Suppressor macrophage treated with lipopolysaccharide for 4 hours (primary cell): ENCODE results near the gene RALGDS.

Experiments
- DNase-seq: peaks from one replicate; pipeline ENCODE4 v3.0.0-alpha.2; 2020

The RALGDS gene

DNA sequence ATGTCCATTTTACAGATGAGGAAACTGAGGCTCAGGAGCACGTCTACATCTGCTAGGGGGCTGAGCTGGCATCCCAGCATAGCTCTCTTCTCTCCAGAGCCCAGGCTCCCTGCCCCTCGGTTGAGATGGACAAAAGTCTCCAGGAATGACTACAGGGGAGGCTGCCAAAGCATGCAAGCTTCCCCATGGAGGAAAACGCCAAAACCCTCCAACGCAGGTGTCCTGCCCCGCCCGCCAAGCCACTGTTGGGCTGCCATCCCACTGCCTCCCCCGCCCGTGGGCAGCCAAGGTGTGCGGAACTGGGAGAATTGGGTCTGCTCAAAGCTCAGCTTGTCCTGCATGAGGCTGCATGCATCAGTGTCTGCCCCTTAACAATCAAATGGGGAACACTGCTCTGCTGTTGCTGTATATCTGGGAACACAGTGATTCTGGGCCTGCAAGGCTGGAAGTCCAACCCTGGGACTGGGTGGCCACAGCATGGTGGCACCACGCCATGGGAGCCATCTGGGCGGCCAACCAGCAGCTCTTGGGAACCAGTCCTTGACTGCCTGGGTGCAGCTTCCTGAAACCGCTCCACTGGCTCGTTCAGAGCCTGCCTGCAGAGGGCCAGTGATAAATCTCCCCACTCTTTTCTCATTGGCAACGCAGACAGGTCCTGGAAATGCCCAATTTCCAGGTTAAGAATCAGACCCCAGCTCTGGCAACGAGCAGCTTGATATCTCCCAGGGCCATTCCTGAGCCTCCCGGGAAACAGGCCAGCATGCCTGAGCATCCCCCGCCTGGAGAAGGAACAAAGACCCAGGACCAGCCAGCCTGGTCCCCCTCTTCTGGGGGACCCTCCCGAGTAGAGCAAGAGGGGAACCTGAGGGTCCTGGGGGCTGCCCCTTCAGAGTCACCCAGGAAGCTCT lies 3.5 kb downstream of the RALGDS start:
- no peak for DNase-seq

DNA sequence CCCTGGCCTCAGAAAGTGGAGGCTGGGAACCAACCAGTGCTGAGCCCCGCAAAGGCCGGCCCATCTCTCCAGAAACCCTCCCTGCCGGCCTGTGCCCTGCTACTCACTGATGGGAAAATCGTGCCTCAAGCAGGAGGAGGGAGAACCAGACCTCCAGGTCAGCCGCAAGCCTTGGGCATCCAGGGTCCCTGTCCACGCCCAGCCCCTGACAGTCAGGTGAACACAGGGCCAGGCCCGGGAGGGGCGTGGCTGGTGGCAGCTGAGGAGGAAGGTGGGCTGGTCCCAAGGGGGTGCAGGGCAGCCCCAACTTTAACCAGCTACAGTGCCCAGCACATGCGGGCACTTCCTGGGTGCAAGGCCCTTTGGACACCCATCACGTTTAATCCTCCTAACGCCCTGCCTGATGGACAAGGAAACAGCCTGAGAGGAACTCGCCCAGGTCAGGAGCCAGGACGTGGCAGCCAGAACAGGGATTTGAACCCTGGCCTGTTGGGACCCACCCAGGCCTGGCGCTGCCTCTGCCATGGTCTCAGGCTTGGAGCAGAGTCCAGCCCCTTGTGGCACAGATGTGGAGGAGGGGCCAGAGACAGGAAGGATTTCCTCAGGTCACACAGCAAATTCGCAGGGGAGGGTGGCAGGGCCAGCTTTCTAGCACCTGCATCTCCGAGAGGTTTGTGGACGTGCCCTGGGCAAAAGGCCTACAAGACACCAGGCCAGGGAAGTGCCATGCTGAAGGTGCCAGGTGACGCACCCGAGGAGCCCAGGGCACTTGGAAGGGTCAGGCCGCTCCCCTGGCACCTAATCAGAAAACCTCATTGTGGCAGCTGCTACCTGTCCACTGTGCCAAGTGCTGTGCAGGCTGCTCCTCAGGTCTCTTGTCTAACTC lies 4.5 kb downstream of the RALGDS start:
- no peak for DNase-seq

DNA sequence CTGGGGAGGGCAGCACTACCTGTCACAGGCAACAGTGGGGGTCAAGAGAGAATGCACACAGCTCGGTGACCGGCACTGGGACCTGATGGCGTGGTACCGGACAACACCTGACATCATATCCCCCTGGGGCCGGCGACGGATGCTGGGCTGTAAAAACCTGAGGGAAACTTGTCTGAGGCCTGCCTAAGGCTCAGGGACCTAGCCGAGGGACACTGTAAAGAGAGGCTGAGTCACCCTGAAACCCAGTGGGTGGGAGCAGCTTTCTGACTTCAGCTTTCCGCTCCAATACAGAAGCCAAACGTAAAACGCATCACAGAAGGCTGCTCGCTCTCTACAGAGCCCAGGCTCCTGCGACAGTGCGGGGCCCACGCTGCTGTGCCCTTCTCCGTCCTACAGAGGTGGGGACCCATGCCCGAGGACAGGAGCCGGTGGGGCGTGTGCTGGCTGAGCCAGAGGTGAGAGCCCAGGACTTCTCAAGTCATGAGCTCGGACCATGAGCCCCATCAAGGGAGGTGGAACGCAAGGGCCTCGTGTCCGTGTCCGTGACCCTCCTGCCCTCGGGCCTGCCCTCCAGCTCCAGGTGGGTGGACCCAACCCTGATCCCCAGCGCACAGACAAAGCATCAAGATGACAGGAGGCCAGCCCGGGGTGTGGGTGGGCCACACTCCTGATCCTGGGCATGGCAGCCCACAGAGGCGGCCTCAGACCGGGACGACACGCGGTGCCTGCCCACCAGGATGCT lies 5.3 kb downstream of the RALGDS start:
- DNase-seq, result peak; percentile 84

DNA sequence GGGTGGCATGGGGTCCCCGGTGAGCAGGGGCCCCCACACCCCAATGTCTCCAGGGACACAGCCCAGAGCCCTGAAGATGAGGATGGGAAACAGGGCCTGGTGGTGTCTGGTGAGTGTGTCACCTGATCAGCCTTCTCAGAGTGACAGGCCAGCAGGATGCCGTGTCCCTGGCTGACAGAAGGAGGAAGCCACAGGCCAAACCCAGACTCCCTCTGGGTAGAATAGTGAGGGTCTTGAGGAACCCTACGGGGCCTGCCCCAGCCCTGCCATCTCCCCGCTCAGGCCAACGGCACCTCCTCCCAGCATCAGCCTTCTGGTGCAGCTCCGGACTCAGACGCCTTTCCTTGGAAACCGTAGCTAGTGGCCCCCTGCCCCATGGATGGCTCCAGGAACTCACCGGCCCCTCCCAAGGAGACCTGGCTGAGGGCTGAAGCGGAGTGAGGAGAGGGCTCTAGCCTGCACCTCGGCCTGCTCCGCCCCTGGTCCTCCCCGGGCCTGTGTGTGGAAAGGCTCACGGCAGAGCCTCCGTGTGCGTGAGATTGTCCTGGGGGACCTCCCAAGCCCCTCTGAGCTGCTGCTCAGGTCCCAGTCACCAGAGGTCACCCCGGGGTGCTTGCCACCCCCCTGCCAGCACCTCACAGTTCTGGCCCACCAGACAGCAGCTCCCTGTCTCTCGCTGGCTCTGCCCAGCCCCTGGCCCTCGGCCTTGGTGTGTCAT lies 6.0 kb downstream of the RALGDS start:
- no peak for DNase-seq

DNA sequence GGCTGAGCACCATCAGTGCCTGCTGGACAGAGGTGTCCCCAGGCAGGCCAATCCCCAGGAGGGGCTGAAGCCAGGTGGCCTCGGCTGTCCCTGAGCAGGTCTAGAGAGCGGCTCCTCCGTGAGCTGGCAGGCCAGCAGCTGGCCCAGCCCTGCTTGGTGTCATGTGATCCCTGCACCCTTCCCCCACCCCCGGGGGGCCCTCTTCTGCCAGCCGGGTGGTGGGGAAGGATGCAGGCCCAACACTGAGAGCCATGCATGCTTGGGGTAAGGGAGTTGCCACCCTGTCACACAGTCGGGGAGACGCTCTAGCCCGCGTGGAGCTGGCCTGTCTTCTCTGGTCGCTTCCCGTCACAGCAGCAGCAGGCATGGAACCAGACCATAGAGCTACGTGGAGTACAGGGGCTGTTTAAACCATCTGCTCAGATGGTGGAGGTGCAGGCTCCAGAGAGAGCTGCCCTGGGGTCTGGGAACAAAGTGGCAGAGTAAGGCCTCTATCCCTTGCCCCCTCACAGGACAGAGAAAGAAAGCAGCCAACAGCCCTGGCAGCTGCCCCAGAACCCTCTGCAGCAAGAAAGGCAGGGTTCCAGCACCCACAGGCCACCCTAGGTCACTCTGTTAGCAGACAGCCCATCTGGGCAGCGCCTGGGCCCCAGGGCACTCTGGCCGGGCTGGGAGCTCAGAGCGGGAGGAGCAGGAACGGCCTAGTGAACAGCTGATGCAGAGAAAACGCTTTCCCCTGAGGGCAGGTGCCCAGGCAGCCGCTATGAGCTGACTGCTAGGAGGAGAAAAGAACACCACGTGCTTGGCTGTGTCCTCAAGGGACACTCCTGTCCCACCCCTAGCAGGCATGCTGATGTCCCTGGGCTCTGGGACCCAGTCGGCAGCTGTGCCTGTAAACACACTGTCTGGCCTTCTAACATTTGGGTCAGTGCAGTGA lies 6.8 kb downstream of the RALGDS start:
- DNase-seq, result no peak

DNA sequence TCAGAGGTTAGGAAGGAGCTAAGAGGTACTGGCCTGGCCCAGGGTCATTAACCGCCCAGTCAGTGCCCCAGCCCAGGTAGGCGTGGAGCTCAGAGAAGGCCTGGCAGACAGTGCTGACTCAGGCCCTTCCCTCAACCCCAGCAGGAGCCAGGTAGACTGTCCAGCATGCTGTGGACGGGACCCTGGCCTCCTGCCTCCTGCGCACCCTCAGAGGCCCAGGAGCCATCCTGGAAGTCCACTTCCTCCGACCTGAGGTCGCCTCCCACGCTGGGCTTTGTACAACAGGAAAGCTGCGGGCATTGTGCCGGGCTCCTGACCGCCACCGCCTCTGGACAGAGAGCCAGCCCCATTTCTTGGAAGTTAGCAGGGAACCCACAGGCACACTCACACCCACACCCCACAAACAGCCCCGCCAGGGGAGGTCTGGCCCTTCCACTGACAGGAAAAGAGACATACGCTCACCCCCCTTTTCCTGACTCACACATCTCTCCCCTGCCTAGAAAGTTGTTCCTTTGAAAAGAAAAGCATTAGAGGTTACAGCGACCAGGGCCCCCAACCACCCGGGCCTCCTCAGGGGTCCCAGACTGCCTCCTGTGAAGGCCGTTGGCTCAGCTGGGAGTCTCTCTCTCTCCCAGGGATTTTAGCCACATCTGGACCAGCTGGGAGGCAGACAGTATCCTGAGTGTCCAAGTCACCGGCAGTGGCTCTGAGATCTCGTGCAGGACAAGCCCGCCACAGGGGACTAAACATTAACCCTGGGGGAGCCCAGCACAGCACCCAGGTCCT lies 7.7 kb downstream of the RALGDS start:
- DNase-seq, result peak; percentile 75

DNA sequence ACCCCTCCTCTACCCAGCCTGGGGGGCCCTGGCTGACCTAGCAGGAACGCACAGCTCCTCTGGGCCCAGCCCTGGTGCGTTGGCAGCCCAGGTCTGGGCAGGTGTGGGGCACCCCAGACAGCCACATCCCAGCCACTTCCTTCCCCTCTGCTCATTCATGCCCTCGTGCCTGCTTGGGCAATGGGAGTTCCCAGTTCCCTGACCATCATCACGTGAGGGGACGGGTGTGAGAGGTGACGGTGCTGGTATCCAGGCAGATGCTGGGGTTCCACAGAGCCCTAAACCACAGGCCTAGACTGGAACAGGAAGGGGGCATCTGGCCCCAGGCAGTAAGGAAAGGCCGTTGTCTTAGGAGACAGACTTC lies 8.4 kb downstream of the RALGDS start:
- peak; percentile 95 for DNase-seq

DNA sequence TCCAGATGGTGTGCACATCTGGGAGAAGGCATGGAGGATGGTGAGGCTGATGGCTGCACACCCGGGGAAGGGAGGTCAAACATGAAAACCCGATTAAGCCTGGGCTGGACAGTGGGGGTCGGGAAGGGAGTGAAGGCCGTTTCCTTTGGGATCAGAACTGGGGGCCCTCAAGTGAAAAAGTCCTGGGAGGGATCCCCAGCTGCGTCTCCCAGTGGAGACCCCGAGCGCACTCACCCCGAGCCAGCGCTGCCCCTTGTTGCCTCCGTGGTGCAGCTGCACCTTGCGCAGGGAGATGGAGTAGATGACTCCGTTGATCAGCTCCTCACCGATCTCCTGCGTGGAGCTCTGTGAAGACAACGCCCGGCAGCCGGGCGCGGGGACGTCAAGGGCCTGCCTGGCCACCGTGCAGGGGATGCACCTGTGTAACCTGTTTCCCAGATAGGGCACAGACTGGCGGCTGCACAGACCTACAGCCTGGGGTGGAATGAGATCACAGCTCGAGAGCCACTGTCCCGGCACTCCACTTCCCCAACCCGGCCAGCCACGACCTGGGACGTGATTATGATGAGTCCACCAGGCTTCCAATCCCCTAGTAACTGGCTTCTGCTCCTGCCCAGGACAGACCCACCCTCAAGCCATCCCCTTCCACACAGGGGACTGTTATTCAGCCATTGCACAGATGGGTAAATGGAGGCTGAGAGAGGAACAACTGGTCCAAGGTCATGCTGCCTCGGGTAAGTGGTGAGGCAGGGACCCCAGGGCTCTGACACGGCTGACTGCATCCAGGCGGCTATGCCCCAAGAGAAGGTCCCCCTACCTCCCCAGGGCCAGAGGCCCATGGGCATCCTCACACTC lies 9.0 kb downstream of the RALGDS start:
- no peak for DNase-seq

DNA sequence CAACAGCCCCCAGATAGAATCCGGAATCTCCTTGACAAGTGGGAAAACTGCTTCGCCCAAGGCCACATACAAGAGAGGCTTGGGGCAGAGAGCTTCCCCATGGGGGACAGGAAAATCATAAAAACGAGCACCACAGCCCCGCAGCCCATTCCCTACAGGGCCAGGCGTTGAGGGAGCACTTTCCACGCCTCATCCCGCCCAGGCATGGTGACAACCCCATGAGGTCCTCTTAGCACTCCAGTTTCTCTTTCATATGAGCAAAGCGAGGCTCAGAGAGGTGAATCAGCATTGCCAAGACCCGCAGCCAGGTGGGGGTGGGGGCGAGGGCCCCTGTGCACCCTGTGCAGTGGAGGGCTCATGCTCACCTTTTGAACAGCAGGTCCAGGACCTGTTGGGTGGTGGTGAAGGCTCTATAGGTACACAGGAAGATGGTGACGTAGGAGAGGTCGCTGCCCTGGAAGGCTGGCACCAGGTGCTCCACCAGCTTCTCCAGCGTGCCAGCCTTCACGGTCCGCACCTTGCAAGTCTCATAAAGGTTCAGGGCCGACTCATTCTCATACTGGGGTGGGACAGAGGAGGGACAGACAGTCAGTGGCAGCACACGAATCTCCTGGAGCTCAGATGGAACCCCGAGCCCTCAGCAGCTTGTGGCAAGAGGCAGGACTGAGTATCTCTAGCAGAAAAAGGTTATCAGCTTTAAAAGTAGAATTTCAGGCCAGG lies 10.9 kb downstream of the RALGDS start:
- no peak for DNase-seq

DNA sequence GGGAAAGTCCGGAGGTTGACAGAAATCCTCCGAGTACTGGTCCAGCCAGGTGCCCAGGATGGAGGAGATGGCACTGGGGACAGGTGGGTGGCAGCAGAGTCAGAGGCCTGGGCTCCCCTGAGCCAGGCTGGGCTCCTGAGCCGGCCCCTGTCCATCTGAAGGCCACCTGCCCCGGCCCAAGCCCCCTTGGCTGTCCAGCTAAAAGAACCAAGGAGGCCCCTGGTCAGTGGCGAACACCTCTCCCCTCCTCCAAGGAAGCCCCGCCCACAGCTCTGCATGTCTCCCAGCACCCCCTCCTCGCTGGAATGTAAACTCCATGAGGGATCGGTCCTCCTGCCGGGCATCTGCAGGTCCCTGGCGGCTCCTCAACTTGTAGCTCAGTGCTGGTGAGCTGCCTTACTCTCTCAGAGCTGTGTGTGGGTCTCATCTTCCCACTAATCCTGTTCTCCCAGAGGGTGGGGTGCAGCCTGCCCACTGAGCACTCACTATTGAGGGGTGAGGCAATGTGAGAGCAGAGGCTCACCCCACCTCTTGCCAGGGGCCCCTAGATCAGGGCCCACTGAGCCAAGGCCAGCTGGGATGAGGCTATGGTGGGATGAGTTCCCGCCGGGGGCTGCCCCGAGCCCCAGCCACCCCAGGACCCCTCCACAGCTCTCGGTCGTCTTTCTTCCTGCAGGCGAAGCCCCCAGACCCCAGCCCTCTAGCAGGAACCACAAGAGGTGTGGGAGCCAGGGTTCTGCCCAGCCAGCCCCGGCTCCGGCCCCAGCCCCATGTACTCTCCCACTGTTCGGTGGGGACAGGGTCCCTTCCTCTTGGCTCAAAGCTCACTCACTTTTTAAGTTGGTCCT lies 12.0 kb downstream of the RALGDS start:
- DNase-seq, result no peak

DNA sequence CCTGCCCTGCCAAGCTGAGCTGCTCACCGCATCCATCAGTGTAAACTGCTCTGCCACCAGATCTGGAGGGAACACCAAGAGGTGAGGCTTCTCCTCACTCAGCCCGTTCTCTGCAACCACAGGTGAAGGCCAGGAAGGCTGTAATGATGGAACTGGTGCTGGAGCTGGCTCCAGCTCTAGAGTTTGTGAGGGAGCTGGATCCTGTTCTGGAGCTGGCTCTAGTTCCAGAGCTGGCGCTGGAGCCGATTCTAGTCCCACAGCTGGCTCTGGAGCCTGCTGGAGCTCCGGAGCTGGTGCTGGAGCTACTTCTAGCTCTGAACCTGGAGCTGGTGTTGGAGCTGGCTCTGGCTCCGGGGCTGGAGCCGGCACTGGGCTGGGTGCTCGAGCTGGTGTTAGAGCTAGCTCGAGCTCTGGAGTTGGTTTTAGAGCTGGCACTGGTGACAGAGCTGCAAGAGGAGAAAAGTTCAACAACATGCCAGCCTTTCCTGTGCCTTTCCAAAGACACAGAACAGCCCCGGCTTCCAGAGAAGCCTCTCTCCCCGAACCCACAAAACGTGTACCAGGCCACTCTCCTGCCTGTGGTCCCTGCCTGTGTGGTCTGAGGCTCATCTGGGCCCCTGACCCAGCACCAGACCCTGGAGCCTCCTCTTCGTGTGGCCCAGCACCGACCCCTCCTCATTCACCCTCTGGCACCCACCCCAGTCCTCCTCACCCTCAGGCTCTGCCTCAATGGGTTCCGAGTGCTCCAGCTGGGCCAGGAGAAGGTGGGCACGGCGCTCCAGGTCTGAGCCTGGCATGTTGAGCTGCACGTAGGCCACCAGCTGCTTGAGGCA lies 12.9 kb downstream of the RALGDS start:
- DNase-seq, result no peak

DNA sequence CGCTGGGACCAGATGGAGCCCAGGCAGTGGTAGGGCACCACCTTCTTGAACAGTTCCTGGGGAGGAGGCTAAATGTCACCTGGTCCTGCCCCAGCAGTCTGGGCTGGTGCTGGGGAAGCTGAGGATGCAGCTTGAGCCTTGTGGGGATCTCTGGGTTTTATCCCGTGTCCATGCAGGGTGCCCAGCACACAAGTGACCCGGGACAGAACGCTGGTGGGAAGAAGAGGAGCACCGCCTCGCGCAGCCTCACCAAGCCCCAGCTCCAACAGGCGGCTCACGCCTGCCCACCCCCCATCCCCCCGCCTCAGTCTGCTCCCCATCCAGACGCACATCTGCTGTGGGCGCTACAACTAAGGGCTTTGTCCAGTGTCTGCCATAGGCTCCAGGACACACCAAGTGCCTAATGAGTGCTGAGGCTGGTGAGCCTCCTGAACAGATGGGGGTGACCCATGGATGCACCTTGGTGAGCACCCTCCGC lies 13.8 kb downstream of the RALGDS start:
- DNase-seq, result no peak

DNA sequence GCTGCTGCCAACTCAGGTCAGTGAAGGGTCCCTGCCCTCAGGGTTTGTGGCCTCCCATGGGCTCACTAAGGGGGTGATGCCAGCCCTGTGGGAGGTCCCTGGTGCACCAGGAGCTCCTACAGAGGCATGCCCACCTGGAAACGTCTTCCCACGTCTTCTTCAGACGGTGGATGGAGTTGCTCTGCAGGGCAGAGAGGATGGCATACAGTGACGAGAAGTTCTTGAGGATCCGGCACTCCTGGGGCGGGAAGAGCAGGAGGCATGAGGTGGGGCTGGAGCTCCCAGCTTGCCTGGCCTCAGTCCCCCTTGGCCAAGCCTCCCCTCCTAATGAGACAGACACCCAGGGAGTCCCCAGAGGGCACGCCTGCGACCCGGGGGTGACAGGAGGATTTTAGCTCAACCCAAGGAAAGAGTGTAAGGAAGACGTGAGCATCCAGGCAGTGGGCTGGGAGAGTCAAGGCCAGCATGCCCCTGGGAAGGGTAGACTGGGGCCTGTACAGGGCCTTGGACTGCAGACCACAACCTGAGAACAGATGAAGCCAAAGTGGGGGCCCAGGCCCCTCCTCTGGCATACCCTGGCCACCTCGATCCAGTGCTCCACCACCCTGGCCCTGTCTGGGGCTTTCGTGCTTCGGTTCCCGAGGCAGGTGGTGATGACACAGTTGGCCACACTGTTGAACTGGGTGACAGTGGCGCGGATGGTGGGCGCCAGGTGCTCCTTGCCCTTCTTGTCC lies 14.4 kb downstream of the RALGDS start:
- no peak for DNase-seq

DNA sequence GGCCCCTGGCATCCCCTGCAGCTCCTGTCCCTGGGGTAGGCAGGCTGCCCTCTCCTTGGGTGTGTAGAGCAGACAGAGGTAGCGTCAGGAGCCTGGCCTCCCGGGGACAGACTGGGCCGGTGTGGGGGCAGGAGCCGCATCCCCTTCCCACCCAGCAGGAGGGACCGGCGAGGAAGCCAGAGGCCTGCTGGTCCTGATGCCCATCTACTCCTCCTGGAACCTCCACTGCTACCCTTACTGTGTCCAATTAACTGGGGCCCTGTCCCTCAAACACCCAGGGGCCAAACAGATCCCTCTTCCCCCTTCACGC lies 15.6 kb downstream of the RALGDS start:
- DNase-seq, result no peak

DNA sequence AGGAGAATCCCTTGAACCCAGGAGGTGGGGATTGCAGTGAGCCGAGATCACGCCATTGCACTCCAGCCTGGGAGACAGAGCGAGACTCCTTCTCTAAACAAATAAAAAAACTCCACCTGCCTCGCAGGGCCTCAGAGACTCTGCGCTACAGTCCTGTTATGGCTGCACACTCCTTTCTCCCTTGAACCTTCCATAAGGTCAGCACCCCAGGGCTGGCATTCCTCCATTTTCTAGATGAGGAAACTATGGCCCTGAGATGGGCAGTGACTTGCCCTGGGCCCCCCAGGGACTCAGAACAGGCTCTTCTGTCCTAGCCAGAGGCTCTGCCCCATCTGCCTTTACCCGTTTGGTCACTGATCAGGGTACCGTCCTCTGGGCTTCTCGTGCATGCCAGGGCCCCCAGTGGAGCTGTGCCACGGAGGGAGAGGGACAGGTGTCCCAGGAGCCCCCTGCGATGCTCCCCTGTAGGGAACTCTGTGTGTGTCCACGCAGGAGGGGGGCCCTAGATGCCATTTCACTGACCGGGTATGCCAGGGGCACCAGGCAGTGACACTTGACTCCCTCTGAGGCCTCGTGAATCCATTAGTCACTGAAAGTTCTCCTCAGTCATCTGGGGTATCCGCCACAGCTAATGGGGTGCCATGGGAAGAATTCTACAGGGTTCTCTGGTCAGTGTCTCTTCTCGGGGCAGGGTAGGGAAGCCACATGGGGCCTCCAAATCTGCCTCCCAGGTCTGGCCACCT lies 16.2 kb downstream of the RALGDS start:
- no peak for DNase-seq
